ENCODE measurements around the gene RARB.

DNA sequence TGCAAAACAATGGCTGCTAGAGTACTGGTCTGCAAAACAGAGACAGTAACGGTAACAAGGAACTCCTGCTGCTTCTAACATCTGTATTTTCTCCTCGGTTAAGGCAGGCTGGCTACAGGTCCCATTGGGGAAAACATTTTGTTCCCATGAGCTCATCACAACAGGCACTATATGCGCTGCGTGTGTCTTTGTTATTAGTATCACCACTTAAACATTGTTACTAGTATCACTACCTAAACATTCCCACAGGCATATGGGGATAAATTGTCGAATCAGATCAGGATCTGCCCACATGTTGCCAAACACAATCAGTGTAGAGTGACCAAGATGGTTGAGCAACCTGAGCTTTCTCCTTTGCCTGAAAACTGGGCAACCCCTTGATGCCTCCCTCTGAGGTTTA, 159.5 kb downstream of the RARB start:
- TF ChIP-seq CTCF (IDR thresholded peaks at IDR 0.05 in 8 of 11, conservative IDR thresholded peaks at IDR 0.05 in 3 of 11) (no peak), POLR2A (IDR thresholded peaks at IDR 0.05) (no peak)
